Uterus (tissue), 2 donors: ENCODE data around the gene IL15.

Source experiments
- CTCF ChIP-seq, 4 experiments: fragments of 200-600 bp in 2 of 4; fragments of 450-650 bp in 2 of 4; sonication (generic) in 2 of 4; IDR thresholded peaks; one replicate each; pipeline ENCODE4 v1.5.1; 2016 to 2019; ENCODE audit warnings: antibody characterized with exemption in 4 of 4, mild to moderate bottlenecking in 2 of 4, moderate library complexity in 1 of 4
- POLR2A ChIP-seq, 2 donors: fragments of 450-650 bp; IDR thresholded peaks; one replicate each; pipeline ENCODE4 v1.6.1; 2016; ENCODE audit warnings: antibody characterized with exemption in 2 of 2, mild to moderate bottlenecking in 1 of 2, moderate library complexity in 1 of 2

- TF ChIP-seq POLR2A (IDR thresholded peaks at IDR 0.05) (no peak), CTCF (IDR thresholded peaks at IDR 0.05) (no peak)
Observed at GRCh38 chr4:141643557-141643956, 7.2 kb downstream of the IL15 start.
